Spleen (tissue), 7 donors: ENCODE data around the gene RASSF5.

Experiments used
- CTCF ChIP-seq, 11 experiments: fragments of 200-600 bp in 7 of 11; fragments of 450-650 bp in 4 of 11; sonication (generic) in 4 of 11; IDR thresholded peaks in 8 of 11; conservative IDR thresholded peaks in 3 of 11; 1 replicate in 7 of 11; 2 replicates in 4 of 11; pipeline versions ENCODE4 v1.4.0 to v1.8.0; 2016 to 2021; ENCODE audit warnings: antibody characterized with exemption in 11 of 11, inconsistent platforms in 4 of 11, mild to moderate bottlenecking in 1 of 11
- POLR2A ChIP-seq, 3 donors: fragments of 450-650 bp; IDR thresholded peaks; one replicate each; pipeline ENCODE4 v1.5.1; 2017; ENCODE audit warnings: antibody characterized with exemption in 3 of 3, mild to moderate bottlenecking in 1 of 3
- POLR2AphosphoS5 ChIP-seq, 3 donors: sonication (generic); formaldehyde crosslinking; IDR thresholded peaks; one replicate each; pipeline ENCODE4 v1.5.1; 2017; ENCODE audit warnings: antibody characterized with exemption in 3 of 3
- donor health status: DM: no; HTN: no; CAD: no; lungs with moderate emphysema.
- donor health status: DM: no; HTN: no; CAD: no.
- donor health status: DM: no; HTN: no; CAD: no.

- TF ChIP-seq POLR2AphosphoS5 (IDR thresholded peaks at IDR 0.05) (peak; percentile 94 to 97 (median 97)), CTCF (IDR thresholded peaks at IDR 0.05 in 8 of 11, conservative IDR thresholded peaks at IDR 0.05 in 3 of 11) (peak in 4 of 11 experiments; percentile 4 to 52 (median 30)), POLR2A (IDR thresholded peaks at IDR 0.05) (peak in 2 of 3 donors; percentile 74 to 79)
Measured at GRCh38 chr1:206556750-206557635, 49.7 kb downstream of the RASSF5 start.
